ENCODE measurements around the gene TRIO. TPM values are rescaled to one million over a fixed set of nuclear protein-coding genes. Genes with fewer than 3 reads are reported as not detected.
A peak's percentile ranks its signal among the peaks of the same experiment; 100 is the strongest.

TRIO gene
- total and polyA plus RNA-seq, 12 donors, result 26.2 to 85.2 (median 61.9) TPM

- TF ChIP-seq CTCF (IDR thresholded peaks at IDR 0.05), result no peak
- DNase-seq, result no peak
- Histone ChIP-seq H3K4me1 (peaks cover 0 to 27% (median 8%) of the 10 kb centered on the region in 9 donors), H3K27me3 (no peaks in the 10 kb centered on the region), H3K27ac (no peak overlapping the region), H3K36me3 (peaks cover 0 to 91% (median 26%) of the 10 kb centered on the region in 9 donors), H3K4me3 (no peak overlapping the region), H3K9me3 (no peaks in the 10 kb centered on the region)
- WGBS, 2 donors, result 82 to 88% methylated on average over 4 of the region's 4 CpGs
- intact Hi-C loops (cut with DNase I), result no loop called here
- ATAC-seq, result no peak
Observed at GRCh38 chr5:14313986-14314690, 171.0 kb downstream of the TRIO start.

GRCh38 chr5:14316471-14316870 is 173.3 kb downstream of the TRIO start:
- H3K27ac ChIP-seq, result no peak overlapping the region
- DNase-seq (peak in 1 of 2 donors; percentile 27), ATAC-seq (peak in 4 of 8 donors; percentile 20 to 59 (median 54))
- H3K9me3 ChIP-seq, result no peaks in the 10 kb centered on the region
- no peak overlapping the region for H3K4me3 ChIP-seq
- 68 to 75% methylated on average over 12 of the region's 12 CpGs for WGBS, 2 donors
- H3K36me3 ChIP-seq, result peaks cover 0 to 90% (median 26%) of the 10 kb centered on the region in 9 donors
- peaks cover 0 to 14% (median 0%) of the 10 kb centered on the region in 9 donors for H3K4me1 ChIP-seq
- no peak for TF ChIP-seq CTCF (IDR thresholded peaks at IDR 0.05)
- no peaks in the 10 kb centered on the region for H3K27me3 ChIP-seq
- intact Hi-C loops (cut with DNase I), result no loop called here

GRCh38 chr5:14319102-14319501 is 176.0 kb downstream of the TRIO start:
- Histone ChIP-seq H3K36me3 (peaks cover 0 to 82% (median 24%) of the 10 kb centered on the region in 9 donors), H3K4me1 (peaks cover 0 to 13% (median 0%) of the 10 kb centered on the region in 9 donors), H3K9me3 (no peaks in the 10 kb centered on the region), H3K27me3 (no peaks in the 10 kb centered on the region), H3K4me3 (no peak overlapping the region), H3K27ac (no peak overlapping the region)
- intact Hi-C loops (cut with DNase I), result no loop called here
- ATAC-seq (no peak), DNase-seq (no peak)
- TF ChIP-seq CTCF (IDR thresholded peaks at IDR 0.05), result no peak
- 79 to 93% methylated on average over 1 of the region's 1 CpG for WGBS, 2 donors

- no peaks in the 10 kb centered on the region for H3K27me3 ChIP-seq
- H3K27ac ChIP-seq, result no peak overlapping the region
- DNase-seq (no peak), ATAC-seq (no peak)
- intact Hi-C loops (cut with DNase I), result no loop called here
- peaks cover 0 to 20% (median 10%) of the 10 kb centered on the region in 9 donors for H3K4me1 ChIP-seq
- no peak for TF ChIP-seq CTCF (IDR thresholded peaks at IDR 0.05)
- H3K9me3 ChIP-seq, result no peaks in the 10 kb centered on the region
- peaks cover 0 to 73% (median 10%) of the 10 kb centered on the region in 9 donors for H3K36me3 ChIP-seq
- 97 to 99% methylated on average over 3 of the region's 3 CpGs for WGBS, 2 donors
- H3K4me3 ChIP-seq, result no peak overlapping the region
Observed at GRCh38 chr5:14321936-14322335, 178.8 kb downstream of the TRIO start.

Data from heart right ventricle (tissue), 16 donors.